Glomerular endothelial cell (primary cell): ENCODE data around the gene ARF3. TPM values are rescaled to one million over a fixed set of nuclear protein-coding genes. Genes with fewer than 3 reads are reported as not detected.
A peak's percentile ranks its signal among the peaks of the same experiment; 100 is the strongest.

ENCODE experiments used
- DNase-seq: peaks from one replicate; pipeline ENCODE4 v3.0.0-alpha.2; 2011; ENCODE audit warnings: low read depth, low spot score; ENCODE audit errors: extremely low read depth
- total RNA-seq: library from RNA; depleted of rRNA; stranded (reverse); fragments of >200 nt; gene quantifications from 2 replicates; pipeline ENCODE4 v1.2.3, GENCODE V29; 2015

ARF3 gene
- total RNA-seq, result 108 TPM in 2 replicates

DNA sequence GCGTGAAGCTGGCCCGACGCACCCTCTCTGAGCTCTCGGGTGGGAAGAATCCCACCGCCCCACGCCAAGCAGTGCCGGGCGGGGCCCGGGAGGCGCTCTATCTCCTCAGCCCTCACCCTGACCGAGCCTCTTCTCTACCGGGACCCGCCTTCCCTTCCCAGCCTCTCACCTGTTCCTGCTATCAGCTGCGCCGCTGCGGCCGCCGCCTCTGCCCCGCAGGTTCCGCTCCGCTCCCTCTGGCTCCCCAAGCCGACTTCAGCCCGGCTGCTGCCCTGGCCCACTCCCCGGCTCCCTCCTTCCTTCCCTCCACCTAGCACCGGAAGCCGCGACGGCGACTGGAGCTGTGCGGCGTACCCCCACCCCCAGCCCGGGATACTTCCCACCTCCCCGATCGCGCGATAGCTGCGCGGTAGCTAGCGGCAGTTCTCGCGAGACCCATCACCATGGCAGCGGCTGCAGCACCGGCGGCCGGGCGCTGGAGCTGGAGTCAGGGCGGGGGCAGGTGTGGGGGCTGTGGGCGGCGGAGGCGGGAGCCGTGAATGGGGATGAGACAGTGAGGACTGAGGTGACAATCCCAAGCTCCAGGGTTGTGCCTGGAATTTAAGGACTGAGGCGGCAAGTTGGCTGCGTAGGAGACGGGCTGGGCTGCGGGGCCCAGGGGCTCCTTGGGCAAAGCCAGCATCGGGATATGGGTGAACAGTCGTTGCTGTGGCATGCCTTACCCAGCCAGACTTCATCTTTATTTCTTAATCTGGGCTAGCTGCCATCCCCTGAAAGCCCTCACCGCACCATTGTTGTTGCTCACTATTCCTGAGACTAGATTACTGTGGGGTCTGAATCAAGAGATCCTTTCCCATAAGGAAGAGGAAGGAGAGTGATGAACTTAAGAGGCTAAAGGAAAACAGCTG lies at the start of gene ARF3:
Gene ARF3, minus strand, starts transcription at position 347 of the 908 bp plus-strand sequence. CDS start 16,392 bp downstream, outside the sequence.
- DNase-seq, result no peak

DNA sequence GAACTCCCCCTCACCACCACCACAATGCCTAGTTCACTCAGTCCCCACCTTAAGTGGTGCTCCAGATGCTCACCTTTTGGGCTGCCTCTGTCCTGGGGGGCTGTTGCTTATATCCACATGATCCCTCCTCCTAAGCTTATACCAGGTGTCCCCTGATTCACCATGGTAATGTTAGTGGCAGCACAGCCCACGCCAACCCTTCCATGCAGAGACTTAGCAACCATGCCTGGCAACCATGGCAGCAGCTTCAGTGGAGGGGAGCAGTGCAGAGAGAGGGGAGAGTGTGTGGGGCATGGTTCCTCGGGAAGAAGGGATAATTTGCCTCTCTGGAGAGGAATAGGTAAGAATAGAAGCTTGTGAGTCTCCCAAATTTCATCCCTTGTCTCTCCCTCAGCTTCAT lies 43.1 kb upstream of the ARF3 start:
- DNase-seq, result no peak

DNA sequence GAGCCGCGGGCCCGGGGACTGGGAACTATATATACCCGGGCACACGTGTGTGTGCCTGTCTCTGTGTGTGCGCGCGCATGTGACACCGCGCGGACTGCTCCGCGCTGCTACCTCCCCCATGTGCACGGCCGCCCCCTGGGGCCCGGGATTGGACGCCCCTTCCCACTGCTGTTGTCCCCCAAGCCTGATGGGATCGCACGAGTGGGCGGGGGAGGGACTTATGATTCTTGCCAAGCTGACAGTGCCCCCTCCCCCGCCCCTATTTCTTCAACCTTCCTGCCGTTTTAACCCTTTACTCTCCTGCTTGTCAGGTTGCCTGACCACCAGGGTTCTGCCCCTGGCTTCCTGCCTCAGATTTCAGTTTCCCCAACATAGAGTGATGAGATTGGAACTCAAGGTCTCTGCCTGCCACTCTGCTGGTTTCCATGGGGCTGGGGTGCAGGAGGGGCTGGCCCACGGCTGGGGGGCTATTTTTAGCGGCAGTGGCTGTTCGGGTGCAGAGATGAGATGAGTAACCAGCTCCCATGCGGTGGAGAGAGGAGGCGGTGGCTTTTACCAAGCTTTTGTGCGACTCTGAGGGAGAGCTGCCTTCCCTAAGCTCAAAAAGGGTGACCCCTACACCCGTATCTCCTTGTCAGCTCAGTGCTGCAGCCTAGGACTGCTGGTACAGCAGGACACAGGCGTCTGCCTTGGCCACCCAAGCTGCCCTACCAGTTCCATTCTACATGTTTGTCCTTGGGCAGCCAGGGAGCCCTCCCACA lies 42.3 kb upstream of the ARF3 start, which contains the start of gene DDN:
Gene DDN, minus strand, starts transcription at position 5 of the 761 bp plus-strand sequence. CDS start 88 bp downstream, outside the sequence.
- no peak for DNase-seq

DNA sequence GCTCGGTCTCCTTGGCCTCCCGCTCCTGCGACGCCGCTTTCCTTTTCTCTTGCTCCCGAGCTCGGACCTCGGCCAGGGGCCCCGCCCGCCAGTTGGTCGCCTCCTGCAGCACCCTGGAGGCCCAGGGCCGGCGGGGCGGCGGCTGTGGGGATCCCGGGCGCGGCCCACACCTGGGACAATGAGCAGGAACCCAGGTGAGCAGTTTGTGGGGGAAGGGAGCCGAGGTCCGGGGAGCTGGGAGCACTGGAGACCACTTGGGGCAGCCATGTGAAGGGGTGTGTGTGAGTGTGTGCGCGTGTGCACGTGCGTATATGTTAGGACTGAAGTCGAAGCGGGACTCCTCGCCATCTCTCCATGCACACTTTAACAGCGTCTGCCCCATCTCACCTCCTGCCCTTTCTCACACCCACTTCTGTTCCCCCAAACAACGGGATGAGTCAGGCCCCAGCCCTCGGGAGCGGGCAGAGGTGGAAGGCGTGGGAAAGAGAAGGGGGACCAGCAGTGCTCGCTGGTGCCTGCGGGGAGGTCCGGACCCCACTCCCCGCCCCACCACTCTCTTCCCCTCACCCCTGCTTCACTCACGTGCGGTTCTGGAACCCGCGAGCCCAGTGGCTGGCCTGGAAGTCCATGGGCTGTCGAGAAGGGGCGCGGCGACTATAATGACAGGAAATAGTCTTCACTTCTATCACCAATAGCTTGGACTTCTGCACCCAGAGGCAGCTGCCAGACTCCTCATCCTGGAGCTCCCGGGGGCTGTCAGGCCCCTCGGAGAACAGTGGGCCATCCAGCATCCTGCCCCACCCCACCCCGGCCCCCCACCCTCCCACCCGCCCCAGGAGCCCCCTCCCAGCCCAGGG lies 41.4 kb upstream of the ARF3 start:
- no peak for DNase-seq

DNA sequence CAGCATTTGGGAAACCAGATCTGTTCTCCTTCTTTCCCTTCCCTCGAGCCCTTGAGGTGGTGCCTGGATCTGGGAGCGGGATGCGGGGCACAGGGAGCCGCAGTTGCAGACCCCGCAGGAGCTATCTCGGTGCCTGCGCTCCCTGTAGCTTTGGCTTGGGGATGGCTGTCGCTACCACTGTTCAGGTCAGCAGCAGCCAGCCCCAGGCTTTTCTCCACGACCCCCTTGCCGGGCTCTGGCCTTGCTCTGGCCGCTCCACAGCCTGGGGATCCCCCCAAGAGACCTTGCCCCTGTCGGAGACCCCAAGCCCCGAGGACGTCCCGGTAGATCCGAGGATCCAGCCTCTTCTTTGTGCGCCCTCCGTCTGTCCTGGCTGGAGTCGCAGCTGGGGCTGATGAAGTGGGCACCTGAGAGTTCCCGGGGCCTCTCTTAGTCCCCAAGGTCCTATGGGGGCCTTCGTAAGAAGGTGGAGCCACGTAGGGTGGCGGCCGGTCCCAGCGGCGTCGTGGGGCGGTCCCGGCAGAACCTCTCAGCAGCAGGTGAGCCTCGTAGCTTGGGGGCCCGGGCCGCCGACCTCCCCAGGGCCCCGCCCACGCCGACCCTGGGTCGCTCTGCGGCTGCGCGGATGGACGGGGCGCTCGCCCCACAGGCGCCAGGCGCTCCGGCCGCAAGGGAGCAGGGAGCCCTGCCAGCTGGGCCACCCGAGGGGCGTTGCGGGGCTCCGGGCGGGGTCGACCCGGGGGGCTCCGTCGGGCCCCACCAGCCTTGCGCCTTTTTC lies 40.6 kb upstream of the ARF3 start:
- no peak for DNase-seq

DNA sequence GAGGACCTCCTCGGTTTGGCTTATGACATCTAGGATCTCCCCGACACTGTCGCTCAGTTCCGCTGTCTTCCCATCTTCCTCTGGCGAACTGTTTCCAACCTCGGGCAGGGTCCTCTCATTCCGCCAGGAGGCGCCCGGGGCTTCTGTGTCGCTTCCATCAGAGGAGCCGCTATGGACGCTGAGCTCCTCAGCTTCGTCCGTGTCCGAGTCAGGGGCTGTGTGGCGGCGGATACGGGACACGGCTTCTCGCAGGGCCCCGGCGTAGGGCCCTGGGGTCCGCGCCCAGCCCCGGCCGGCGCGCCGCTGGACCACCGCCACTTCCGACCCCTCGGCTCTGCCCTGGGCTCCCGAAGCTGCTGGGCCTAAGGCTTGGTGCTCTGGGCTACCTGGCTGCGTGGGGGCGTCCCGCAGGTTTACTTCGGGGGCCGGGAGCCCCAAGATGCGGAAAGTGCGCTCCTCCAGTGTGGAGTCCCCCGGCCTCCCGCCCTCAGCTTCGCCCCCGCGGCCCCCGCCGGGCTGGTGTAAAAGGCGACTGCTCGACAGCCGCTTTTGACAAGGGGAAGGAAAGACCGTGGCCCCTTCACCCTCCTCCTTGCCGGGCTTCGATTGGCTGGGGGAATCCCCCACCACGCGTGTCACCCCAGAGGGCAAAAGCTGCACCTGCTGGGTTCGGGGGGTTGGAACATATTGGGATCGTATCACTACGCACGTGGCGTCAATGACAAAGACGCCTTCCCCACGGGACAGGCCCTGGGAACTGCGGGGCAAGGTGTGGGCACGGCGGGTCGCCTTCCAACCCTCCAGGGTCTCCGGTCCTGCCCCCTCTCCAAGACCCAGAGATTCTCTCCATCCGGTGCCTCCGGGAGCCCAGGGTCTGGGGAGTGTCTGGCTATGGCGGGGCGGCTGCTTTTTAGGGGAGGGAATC lies 39.8 kb upstream of the ARF3 start:
- DNase-seq, result no peak

DNA sequence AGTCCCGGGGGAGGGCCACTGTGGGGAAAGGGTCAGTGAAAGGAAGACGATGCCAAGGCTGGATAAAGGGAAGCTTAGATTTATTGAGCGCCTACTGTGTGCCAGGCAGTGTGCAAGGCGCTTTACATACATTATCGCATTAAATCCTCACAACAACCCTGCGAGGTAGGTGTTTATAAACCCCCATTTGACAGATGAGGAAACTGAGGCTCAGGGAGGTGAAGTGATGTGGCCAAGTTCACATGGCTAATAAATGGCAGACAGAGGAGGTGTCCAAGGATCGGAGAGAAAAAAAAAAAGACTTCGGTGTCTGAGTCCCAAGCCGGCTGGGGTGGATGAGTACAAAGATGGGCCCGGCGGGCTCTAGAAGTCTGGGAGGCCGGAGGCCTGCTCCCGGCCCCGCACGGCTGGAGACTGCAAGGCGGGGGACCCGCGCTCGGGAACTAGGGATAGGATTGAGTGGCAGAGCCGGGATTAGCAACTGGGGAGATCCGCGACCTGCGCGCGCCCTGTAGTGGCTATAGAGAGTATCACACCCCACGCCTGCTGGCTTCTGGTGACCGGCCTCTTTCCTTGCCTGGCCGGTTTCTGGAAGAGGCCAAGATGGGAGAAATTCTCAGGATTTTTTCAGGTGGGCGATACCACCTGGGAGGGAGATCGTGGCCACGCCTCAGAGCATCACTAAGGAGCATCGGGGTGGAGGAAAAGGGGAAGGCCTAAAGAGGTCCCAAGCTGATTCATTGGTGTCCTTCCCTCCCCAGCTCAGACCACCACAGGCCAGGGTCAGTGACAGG lies 38.0 kb upstream of the ARF3 start:
- no peak for DNase-seq

DNA sequence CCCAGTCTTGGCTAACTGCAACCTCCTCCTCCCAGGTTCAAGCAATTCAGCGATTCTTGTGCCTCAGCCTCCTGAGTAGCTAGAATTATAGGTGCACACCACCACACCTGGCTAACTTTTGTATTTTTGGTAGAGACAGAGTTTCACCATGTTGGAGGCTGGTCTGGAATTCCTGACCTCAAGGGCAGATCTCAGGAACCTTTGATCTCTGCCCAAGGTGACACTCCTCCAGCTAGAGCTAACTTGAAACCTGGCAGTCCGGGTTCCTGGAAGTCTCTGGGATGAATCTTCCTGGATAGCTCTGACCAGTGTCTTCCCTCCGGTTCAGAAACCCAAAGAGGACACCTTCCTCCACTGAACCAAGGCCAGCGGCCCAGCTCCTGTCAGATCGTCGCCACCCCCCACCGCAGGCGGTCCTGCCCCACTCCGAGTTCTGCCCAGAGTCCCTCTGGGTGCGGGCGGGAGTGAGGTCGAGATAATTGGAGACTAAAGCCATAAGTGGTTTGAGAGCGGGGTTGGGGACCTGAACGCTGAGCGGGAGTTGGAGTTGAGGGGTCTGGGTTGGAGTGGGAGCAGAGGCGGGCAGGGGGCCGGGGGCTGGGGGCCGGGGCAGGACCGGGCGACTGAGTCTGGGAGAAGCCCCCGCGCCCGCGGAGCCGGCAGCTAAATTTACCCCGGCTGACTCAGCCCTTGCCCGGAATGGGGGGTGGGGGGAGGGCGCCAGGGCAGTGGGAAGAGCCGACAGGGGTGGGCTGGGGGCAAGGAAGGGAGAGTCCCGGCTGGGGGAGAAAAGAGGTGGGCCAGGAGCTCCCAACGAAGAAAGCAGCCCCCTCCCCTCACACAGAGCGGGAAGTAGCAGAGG lies 37.2 kb upstream of the ARF3 start:
- no peak for DNase-seq

DNA sequence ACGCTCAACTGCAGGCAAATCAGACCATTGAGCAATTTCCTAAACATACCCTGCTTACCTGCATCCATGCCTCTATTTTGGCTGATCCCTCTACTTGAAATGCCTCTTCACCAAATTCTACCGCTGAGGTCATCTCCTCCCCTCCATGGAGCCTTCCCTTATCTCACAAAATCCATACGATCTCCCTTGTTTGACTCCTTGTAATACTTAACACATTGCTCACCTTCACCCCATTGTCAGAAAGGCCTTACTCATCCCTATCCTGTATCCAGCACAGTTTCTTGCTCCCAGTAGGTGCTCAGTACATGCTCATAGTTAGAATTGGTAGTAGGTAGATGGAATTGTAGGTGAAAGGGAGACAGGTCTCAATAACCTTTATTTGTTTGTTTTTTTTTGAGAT lies 36.5 kb upstream of the ARF3 start:
- DNase-seq, result no peak

DNA sequence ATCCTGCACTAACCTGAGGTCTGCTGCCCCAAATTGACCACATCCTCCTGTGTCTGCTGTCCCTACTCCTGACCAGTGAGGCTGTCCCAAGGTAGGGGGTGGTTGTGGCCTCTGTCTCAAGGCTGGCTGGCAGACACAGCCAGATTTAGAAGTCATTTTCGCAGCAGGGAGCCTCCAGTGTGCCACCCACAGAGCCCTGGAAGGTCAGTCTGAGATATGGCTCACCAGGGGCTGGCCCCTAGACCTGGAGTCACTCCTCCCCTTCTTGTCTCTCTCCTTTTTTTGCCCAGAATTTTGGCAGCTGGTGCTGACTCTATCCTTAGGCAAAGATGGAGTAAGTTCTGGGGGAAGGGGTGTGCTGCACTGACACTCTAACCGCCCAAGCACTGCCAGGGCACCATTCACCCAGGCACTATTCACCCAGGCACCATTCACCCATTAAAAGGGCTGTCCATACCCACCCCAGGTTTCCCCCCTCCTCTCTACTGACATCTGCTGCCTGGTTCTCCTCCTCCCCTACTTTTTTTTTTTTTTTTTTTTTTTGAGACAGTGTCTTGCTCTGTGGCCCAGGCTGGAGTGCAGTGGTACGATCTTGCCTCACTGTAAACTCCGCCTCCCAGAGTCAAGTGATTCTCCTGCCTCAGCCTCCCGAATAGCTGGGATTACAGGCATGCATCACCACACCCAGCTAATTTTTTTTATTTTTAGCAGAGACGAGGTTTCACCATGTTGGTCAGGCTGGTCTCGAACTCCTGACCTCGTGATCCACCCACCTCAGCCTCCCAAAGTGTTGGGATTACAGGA lies 34.2 kb upstream of the ARF3 start:
- DNase-seq, result no peak

DNA sequence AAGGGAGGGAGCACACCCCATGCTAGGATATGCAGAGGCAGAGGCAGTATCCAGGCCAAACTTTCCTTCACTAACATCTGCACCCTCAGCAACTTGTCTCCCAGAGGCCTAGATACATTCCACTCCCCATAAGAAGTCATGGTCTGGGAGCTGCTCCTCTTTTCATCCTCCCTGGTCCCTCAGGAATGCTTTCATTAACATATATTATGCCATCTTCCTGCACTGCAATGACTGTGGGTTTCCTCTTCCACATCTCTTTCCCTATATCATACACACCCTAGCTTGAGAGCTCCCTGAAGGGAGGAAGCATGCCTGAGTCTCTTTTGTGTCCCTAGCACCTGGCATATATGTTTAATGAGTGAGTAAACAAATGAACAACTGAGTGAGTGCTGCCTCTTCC lies 33.3 kb upstream of the ARF3 start:
- no peak for DNase-seq

DNA sequence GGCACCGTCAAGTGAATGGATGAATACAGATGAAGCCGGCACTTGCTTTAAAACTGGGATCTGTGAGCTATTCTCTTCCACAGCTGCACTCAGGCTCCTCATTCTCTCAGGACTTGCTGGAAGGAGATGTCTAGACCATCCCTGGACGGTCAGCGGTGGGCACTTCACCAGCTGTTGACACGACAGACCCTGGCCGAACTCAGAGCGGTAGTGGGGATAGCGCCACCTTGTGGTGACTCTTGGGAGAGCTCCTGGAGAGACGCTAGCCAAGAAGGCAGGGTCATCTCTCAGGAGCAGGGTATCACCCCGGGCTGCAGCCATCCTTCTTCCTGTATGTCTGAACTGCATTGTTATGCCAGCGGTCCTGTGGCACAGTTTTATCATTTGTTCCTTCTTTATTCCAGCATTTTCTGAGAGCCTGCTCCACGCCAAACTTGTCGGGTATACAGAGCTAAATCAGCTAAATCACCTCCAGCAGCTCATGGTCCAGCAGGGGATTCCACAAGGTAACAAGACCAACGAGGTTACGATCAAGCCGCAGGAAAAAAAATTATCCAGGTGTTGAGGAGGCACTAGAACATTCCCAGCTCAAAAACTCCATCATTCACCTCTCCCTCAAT lies 30.9 kb upstream of the ARF3 start:
- peak; percentile 14 for DNase-seq

DNA sequence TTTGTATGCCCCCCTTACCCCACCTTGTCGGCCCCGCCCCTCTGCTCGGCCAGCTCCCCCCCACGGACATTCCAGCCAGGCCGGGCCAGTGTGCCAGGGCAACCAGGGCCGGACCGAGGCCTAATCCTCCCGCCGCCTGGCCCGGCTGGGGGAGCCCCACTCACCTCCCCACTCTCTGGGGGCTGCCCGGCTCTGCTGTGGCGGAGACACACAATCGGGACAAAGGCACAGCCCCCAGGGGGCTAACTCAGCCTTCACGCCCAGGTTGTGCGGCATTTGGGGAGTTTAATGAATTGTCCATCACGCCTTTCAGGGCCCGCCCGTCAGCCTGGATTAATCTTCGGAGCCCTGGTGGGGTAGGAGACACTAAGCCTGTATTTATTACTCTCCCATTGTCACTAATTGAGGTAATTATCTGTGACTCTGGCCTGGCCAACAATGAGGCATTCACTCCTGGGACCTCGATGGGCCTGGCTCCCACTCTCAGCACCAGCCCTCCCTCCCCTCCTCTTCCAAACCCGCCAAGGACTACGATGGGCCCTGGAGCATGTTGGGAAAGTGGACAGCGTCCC lies 29.5 kb upstream of the ARF3 start:
- DNase-seq, result no peak

DNA sequence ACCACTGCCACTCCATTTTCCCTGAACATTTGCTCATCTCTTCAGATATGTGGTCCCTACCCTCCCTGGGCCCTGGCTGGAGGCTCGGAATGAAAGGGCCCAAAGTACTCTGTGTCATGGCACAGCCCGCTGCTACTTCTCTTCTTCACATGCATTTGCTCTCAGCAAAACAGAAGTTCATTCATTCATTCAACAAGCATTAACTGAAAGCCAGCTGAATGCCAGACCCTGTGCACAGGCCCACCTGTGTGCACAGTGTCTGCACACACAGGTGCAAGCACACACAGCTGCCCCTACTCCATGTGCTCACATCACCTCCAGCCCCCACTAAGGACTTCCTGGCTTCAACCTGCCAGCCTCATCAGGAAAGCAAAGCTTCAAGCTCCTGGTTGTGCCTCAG lies 28.6 kb upstream of the ARF3 start:
- DNase-seq, result no peak

DNA sequence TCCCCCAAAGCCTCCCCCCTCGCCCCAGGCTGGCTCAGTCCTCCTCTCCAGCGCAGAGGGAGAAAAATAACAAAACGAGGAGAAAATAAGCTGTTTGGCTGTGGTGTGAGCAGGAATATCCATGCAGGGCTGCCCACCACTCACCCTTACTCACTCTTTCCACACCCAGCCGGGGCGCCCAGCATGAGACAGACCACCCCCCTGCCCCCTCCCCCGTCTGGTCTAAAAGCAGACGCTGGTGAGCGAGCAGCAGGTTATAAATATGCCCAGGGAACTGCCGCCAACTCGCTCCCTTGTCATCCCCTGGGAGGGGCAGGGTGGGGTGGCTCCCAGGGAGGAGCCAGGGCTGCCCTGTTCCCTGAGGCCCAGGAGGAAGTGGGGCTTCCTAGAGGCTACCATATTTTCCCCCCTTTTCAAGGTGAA lies 28.2 kb upstream of the ARF3 start:
- no peak for DNase-seq
